KBM-7 (cell line): ENCODE data around the gene ANKRD23.
"Not testable (repeated sequence)": the region's sequence is repeated elsewhere in the genome, so short reads cannot be mapped to it uniquely, and the experiment has no call there.

Experiments used
- DNase-seq: peaks from one replicate; pipeline ENCODE4 v3.0.0-alpha.2; 2015
- in situ Hi-C: fragments of 300-500 bp; cut with MboI; formaldehyde crosslinking; loops from 2 replicates; pipeline ENCODE4 v1.14.3; 2020; ENCODE audit warnings: low sequenced_read_pairs, low pct_unique_long_range_greater_than_20kb, mixed read lengths

ANKRD23 gene

DNA sequence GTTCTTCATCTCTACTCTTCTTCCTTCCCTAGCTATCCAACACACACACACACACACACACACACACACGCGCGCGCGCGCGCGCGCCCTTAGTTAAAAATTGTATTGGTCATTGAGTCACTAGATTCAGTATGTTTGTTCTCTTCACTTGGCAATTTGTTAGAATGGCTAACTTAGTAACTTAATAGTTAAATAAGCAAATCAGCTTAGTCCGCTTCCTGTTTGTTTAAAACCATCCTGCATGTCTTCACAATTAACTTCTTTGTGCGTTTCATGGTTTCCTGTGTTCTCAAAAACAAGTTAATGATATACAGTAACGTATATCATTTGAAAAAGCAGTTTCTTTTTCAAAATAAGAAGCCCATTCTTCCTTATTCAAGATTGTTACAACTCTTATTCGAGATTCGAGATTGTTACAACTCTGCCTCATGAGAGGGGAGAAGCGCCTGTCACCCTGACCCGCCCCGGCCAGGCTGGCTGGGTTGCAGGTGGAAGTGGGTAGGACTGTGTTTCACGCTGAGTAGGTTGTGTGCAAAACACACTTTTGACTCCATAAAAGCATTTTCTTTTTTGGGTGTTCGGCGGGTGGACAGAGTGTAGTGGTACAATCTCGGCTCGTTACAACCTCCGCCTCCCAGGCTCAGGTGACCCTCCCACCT is 37.2 kb downstream of the ANKRD23 start:
- in situ Hi-C loops: no loop called here
- DNase-seq: no peak

DNA sequence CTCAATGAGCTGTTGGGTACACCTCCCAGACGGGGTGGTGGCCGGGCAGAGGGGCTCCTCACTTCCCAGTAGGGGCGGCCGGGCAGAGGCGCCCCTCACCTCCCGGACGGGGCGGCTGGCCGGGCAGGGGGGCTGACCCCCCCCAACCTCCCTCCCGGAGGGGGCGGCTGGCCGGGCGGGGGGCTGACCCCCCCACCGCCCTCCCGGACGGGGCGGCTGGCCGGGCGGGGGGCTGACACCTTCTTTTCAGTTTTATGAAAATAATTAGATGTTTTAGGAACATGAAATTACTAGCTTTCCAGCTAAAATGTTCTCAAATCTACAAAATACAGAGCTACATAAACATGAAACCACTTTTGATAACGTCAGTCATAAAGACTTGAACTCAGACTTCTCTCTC is 37.9 kb downstream of the ANKRD23 start:
- DNase-seq, in situ Hi-C loops: not testable (repeated sequence)

DNA sequence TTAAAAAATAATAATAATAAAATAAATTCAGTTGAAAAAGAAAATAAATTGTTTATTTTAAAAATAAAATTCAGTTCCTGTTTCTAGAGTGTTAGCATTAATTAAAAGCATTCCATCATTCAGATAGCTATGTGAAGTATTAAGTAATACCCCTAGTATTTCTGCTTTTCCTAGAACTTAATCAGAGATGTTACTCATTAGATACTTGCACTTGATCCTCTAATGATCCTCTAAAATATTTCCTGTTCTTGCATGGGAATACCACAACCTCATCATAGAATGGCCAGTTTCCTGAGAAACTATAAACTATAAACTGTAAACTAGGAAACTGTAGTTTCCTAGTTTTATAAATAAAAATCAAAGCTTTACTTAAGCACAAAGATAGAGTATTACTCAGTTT is 38.8 kb downstream of the ANKRD23 start:
- no peak for DNase-seq
- in situ Hi-C loops: no loop called here

DNA sequence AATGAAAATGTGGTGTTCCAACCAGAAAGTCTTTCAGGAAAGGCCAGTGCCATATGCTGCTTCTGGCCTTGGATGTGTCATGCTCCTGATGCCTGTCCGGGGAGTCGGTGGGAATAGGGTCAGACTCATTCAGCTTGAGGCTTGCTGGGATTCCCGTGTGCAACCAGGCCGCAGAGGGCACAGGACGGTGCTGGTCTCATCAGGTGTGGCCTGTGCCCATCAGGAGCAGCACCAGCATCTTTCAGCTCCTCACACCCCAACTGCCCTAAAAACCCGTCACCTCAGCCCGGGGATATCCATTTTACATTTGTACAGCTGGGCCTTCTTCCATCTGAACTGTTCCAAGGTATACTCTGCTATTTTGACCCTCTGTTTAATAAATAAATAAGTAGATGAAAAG is 41.1 kb downstream of the ANKRD23 start:
- DNase-seq: no peak
- in situ Hi-C loops: no loop called here

DNA sequence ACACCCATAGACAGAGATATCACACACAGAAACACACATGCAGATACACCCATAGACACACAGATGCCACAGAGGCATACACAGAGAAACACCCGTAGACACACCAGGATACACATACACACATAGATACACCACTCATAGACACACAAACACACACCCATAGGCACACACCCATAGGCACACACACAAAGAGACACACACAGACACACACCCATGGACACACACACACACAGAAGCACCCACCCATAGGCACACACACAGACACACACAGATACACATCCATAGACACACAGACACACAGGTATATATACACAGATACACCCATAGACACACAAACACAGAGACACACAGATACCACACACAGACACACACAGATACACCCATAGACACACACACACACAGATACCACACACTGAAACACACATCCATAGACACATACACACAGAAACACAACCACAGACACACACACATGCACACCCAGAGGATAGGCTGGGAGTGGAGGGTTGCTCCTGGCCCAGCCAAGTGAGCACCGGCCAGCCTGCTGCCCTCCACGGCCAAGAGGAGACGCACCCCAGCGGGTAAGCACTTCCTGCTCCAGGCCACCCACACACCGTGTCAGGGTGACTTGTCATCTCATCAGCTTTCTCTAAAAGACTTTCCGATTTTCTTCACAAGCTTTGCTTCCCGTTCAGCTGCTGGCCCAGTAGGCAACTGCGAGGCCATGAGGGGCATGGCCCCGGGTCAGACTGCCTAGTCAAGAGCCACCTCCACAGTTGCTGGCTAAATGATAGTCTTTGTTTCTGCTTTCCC is 41.8 kb downstream of the ANKRD23 start:
- in situ Hi-C loops: no loop called here
- no peak for DNase-seq

DNA sequence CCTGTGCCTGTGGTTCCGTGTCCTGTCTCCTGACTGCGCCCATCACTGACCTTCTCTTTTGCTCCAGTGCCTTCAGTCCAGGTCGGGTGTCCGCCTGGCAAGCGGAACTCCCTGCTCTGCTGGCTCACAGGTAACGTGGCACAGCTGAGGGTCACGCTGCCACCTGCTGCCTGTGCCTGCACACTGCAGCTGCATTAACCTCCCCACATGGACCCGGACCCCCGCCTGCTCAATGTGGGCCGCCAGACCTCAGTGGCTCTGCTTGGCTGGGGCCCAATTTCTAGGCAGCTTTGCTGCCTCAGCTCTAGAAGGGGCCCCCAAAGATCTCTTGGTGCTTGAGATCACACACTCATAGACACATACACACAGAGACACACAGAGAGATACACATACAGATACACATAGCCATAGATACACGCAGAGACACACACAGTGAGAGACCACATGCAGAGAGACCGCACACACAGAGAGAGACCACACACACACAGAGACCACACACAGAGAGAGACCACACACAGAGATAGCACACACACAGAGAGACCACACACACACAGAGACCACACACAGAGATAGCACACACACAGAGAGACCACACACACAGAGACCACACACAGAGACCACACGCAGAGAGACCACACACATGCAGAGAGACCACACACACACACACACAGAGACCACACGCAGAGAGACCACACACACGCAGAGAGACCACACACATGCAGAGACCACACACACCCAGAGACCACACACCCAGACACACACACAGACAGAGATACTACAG is 42.6 kb downstream of the ANKRD23 start:
- peak; percentile 63 for DNase-seq
- in situ Hi-C loops: no loop called here

DNA sequence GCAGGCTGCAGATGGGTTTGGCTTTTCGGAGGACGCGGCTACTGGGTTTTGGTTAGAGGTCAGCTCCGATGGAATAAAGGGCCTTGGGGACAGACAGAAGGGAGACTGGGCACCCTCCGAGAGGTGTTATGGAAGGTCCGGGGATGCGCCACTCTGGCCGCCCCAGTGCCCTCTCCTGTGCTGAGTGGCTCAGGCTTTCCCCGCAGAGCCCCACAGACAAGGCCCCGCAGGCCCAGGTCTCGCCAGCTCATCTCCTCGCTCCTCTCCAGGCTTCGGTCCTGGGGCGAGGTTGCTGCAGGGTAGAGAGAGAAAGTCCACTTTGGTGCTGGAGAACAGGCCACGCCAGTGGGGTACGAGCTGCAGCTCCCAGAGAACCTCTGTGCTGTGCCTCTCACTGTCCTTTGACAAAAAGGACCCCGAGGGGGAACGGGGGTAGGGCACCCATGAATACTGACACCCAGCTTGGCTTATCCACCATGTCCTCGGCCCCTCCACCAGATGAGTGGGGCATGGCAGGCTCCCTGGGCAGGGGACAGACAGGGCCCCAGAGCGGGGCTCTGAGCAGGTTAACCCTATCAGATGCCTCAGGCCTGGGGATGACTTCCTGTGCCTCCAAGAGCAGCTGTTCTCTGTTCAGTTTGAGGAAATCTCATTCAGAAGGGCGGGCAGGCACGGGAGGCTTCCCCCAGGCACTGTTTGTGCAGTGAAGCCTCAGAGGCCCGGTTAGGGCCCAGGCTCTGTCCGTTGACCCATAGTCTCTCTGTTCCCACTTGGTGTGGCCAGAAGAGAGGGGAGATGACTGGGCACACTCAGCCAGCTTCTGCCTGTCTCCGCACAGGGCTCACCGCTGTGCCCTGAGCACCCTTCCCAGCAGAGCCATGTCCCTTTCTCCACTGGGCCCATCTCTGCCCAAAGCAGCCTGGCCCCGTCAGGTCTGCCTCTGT is 43.5 kb downstream of the ANKRD23 start:
- DNase-seq: no peak
- in situ Hi-C loops: no loop called here

DNA sequence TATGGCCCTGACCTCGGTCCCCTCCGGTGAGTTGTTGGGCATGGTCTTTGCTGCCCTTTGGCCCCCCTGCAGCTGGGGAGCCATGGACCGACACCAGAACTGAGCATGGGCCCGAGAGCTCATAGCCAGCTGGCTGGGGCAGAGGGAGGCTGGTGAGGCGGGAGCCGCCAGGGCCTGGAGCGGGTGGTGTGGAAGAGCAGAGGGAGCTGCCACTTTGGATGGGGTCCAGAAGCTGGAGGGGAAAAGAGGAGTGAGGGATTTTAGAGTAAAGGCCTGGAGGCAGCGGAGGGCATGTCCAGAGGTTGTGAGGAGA is 44.2 kb downstream of the ANKRD23 start:
- no peak for DNase-seq
- in situ Hi-C loops: no loop called here

DNA sequence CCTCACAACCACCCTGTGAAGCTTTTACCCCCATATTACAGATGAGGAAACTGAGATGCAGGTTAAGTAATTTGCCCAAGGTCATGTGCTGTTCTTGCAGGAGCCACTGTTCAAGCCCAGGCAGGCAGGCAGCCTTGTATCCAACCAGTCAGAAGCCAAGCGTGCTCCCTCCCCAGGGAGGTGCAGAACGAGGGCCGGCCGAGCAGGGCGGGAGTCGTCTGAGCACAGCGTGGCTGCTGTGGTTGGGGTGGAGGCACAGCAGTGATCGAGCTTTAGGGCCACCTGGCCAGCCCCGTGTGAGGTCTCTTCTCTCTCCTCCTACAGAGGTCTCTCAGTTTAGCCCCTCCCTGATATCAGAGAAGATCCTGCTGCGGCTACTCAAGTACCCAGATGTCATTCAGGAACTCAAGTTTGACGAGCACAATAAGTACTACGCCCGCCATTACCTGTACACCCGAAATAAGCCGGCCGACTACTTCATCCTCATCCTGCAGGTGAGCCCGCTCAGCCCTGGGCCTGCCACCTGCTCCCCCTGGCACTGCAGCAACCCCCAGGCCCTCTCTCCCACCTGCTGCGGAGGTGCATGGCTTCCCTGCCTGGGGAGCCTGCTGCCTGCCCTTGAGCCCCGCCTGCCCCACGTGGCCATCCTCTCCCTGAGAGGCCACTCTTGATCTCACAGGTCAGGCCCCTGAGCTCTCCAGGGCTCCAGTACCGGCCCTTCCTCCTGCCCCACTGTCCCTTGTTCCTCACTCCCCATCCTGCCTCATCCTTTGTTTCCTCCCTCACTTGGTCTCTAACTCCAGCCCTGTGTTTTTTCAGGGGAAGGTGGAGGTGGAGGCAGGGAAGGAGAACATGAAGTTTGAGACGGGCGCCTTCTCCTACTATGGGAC is 44.8 kb downstream of the ANKRD23 start:
- in situ Hi-C loops: no loop called here
- DNase-seq: no peak

DNA sequence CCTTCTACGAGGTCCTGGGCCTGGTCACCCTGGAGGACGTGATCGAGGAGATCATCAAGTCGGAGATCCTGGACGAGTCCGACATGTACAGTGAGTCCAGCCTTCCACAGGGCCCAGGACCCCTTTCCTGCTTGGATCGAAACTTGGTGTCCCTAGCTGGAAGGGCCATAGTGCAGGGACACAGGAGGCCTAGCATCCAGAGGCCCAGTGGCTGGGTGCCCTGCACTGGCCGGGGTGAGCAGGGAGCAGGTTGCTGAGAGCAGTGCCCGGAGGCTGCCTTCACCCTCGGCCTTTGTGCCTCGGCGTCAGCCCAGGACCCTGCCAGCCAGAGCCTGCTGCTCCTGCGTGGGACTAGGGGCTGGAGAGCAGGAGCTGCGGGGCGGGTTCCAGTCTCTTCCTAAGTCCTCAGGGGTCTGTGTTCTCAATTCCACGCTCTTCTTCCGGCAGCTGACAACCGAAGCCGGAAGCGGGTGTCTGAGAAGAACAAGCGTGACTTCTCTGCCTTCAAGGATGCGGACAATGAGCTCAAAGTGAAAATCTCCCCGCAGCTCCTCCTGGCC is 46.7 kb downstream of the ANKRD23 start:
- in situ Hi-C loops: no loop called here
- no peak for DNase-seq

DNA sequence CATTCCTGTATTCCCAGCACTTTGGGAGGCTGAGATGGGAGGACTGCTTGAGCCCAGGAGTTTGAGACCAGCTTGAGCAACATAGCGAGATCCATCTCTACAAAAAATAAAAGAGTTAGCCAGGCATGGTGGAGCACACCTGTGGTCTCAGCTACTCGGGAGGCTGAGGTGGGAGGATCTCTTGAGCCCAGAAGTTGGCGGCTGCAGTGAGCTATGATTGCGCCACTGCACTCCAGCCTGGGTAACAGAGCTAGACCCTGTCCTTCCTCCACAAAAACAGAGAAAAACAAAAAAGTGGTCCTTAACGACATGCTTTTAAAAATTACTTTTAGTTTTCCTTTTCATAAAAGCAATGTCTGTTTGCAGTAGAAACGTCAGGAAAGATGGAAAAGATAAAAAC is 47.3 kb downstream of the ANKRD23 start:
- DNase-seq, in situ Hi-C loops: not testable (repeated sequence)

DNA sequence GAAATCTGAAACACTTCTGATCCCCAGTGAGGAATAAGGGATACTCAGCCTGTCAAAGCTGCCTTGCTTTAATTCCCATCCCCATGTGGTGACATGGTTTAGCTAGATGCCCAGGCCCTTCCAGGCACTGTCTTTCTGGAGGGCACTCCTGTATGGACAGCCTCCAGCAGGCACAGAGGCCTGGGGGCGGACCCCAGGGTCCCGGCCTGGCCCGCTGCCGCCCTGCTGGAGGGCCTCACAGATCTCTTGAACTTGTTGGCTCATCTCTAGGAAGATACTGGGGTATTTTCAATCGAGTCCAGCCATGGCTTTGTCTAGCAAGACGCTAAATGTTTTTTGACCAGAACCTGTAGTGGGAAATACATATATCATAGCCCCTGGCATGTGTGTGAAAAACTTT is 48.7 kb downstream of the ANKRD23 start:
- in situ Hi-C loops: no loop called here
- DNase-seq: no peak

DNA sequence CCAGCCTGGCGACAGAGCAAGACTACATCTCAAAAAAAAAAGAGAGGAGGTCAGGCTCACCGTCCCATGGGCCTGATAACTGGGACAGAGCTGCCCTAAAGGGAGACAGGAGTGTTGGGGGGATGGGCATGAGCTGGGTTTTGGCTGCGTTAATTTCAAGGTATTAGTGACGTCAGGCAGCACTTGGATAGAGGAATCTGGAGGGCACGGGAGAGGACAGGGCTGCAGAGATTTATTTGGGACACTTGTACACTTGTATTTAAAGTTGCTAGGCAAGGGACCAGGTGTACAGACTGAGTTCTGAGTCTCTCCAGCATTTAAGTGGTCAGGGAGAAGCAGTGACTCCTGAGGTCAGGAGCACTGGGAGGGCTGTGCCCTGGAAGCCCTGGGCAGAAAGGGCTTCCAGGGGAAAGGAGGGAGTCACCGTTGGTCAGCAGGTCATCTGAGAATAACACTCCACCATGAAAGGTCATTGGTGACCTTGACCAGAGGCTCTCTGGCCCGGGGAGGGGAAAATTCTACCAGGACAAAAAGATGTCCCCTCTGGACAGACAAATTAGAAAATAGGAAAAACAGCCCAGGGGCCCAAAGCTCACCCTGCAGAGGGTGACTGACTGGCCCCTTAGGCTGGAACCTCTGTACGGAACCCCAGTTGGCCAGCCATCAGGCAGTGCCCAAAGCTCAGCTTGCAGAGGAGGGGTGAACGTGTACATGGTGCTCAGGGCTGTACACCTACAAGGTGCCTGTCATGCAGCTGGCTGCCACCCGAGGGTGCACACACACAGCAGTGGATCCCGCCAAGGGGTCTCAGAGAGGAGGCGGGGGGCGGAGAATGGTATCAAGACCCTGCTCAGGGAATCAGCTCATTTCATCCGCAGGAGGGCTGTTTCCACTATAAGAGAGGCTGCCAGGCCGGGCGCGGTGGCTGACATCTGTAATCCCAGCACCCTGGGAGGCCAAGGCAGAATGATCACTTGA is 50.8 kb downstream of the ANKRD23 start:
- in situ Hi-C loops: no loop called here

DNA sequence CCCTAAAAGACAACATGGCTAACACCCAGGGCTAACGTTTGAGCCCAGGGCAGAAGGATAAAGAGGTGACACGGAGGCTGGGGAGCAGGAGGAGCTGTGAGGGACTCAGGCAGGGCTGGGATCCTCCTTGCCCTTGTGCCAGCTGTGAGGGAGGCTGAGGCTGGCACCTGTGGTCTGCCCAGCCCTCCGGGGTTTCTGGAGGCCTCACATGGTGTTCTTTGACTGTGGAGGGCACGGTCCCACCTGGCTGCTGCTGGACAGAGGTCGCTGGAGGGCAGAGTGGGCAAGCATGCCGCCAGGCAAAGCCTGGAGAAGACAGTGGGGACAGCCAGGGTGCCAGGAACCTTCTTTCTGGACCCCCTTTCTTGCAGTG is 54.6 kb downstream of the ANKRD23 start:
- no peak for DNase-seq
- in situ Hi-C loops: no loop called here

More for the DNA sequence above, 50.8 kb downstream of the ANKRD23 start:
- no peak for DNase-seq

DNA sequence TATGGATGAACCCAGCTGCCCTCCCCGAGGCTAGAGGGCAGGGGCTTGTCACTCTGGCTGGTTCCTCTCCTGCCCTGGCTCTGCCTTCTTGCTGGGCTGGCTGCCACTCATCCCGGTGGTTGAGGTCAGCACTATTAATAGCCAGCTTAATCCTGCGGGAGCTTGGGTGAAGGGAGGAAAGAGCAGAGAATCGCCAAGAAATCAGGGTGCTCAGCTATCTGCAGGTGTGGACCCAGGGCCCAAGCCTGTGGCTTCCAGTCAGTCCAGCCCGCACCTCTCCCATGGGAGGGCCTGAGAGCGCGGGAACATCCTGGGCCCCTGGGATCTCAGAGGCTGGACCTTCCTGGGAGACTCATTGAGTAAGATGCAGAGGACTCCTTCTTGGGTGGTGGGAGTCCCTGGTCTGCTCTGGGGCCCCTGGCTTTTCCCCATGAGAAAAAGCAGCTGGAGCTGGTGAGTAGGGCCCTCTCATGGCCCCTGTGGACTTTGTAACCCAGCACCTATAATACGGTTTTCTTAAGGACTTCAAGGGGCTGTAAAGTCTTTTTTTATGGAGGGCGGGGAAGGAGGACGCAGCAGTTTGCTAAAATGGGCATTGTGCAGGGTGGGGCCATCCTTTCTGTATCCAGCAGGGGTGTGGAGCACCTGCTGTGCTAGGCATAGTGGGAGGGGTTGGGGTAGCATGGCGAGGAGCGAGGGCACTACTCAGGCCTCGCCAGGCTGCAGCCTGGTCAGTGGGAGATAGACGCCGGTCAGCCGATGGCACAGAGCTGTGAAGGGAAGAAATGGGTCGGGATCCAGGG is 55.2 kb downstream of the ANKRD23 start:
- DNase-seq: no peak
- in situ Hi-C loops: no loop called here
